HS-5 (cell line): ENCODE results near the gene MRLN.
"Not testable (repeated sequence)": the region's sequence is repeated elsewhere in the genome, so short reads cannot be mapped to it uniquely, and the experiment has no call there.

Experiments used
- DNase-seq: peaks from one replicate; pipeline ENCODE4 v3.0.0-alpha.2; 2012; ENCODE audit warnings: low read depth

Gene MRLN

DNA sequence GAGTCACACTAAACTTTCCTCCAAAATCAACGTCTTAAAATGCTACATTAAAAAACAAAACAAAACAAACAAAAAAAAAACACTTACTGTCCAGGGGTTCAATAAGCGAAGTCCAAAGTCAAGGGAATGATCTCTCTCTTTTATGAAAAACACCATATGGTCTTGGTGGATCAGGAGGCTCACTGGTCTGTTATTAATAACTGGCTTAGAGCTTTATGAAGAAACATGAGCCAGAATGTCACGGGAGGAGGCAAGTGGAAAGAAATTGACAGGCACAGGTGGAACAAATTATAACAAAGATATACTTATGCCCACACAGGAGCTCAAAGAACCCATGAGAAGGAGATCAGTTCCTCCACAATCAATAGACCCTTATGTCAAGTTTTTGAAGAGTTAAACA lies at the start of gene MRLN:
TSS of gene MRLN (minus strand) at position 189 of the 400 bp plus-strand sequence.
- DNase-seq, result no peak

DNA sequence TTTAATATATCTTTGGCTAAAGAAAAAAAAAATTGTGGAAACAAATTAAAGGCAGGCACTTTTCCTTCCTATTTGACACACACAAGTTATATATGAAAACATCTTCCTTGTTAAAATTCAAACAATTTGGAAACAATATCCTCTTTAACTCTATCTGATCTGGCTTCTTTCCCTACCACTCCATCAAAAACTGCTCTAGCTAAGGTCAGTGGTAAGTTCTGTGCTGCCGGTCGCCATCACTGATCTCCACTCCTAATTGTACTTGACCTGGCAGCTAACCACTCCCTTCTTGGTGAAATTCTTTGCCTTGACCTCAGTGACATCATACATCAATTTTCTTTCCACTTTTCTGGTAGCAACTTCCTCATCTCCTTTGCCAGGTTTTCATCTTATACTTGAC lies 47.9 kb upstream of the MRLN start:
- no peak for DNase-seq

DNA sequence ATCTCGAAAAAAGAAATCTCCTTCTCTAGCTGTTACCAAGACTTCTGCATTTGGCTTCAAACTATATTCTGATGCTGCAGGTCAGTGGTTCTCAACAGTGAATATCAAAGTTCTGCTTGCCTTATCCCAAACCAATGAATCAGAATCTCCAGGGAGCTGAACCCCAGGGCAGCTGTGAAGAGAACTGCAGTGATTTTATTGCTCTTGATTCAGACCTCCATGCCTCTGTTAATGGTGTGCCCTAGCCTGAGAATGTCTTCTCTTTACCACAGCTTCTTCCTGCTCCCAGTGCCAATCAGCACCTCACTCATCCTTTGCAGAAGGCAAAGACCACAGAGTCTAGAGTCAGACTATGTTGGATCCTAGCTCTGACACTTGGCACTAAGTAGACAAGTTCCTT lies 46.2 kb upstream of the MRLN start:
- DNase-seq, result no peak

DNA sequence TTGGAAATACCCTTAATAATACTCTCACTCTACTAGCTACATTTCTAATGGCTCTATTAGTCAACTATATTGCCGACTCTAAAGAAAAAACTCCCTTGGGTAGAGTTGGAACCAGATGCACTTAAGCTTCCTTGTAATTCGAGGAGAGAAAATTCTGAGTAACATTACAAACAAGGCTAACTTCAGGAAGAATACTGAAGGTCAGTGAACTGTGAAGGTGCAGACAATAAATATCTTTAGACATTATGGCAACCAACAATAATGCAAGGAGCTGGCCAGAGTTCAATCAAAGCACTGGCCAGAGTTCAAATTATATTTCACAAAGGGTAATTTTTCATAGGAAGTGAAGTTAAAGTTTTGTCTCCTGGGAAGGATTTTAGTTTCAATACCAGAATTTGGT lies 40.7 kb upstream of the MRLN start:
- DNase-seq, result no peak

DNA sequence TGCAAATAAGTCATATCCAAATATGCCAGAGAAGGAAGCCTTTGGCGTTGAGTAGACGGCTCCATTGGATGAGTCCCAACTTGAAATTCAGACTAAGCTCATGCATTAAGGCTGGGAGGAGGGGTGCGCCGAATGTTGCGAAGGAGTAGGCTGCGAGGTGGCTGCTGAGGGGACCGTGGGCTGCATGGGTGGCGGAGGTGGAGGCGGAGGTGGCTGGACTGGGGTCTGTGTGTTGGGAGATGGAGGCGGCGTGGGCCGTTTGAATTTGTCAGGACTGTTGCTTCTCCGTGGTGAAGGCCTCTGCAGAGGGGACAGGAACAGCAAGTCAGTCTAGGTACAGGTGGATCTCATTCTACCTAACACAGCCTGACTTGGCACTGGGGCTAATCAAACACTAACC lies 39.6 kb upstream of the MRLN start:
- no peak for DNase-seq

DNA sequence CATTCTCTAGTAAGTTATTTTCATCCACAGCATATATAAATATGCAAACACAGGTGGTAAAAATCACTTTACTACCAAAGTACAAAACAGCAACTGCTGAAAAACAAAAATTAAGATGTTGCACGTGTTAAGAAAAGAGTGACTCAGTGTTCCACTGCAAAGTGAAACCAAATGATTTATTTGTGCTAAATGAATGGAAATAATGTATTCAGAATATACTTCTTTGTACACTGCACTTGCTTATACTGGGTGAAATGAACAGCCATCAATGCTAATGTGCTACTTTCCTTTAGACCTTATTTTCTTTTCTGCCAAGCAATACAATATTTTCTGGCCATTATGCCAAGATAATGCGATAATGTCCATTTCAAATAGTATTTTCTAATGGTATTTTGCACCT lies 38.3 kb upstream of the MRLN start:
- DNase-seq, result no peak

DNA sequence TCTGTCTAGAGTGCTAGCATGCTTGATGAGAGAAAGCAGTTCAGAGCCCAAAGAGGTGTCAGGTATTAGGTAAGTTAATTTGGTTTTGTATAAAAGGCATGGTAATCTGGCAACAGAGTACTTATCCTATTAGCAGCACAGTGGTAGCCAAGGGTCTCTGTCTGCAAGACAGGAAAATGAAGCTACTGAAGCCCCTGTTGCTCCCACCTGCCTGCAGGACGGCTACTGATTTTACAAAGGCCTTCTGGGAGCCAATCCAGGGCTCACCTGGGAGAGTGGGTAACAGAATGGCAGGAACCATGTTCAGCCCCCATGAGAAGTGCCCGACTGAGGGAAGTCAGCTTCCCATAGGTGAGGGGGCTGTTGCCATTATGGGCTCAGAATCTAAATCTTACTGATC lies 36.8 kb upstream of the MRLN start:
- DNase-seq, result not testable (repeated sequence)

DNA sequence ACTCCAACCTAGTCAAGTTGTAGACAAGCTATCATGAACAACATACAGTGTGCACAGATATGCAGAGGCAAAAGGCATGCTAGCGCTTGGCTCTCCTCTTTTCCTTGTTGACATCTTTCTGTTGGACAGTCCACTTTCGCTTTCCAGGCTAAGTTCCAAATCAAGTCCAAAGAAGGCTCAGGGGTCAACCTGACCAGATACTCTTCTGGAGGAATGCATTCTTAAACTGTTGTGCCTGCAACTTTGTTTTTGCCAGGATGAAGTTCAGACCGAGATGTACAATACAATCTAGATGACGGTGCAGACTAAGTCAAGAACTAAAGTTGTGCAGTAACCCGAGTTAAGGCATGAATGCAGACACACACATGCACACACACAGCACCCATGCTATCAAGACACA lies 35.7 kb upstream of the MRLN start:
- not testable (repeated sequence) for DNase-seq

DNA sequence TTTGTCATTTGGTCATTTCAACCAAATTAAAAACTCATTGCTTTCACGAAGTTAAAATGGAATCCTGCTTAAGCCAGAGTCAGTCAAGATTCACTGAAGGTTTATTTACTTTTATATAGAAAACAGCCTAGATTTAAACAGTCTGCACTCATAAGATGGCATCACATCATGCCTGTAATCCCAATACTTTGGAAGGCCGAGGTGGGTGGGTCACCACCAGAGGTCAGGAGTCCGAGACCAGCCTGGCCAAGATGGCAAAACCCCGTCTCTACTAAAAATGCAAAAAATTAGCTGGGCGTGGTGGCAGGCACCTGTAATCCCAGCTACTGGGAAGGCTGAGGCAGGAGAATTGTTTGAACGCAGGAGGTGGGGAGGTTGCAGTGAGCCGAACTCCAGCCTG lies 33.8 kb upstream of the MRLN start:
- DNase-seq, result not testable (repeated sequence)

DNA sequence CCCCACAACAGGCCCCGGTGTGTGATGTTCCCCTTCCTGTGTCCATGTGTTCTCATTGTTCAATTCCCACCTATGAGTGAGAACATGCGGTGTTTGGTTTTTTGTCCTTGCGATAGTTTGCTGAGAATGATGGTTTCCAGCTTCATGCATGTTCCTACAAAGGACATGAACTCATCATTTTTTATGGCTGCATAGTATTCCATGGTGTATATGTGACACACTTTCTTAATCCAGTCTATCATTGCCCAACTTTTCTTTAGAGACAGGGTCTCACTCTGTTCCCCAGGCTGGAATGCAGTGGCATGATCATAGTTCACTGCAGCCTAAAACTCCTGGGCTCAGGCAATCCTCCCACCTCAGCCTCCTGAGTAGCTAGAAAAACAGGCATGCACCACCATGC lies 32.2 kb upstream of the MRLN start:
- not testable (repeated sequence) for DNase-seq

DNA sequence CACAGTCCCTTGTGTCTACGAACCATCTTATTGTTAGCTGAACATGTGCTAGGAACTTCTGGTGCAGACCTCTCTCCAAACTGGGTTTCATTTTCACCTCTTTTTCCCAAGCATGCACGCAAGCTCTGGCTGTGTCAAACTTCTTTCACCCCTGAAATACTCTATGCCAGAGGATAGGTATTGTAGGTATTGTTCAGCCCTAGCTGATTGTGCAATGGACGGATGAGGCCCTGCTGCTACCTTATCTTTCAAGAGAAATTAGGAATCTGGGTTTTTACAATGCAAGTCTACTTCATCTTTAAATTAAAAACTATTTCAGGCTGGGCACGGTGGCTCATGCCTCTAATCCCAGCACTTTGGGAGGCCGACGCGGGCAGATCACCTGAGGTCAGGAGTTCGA lies 28.3 kb upstream of the MRLN start:
- DNase-seq, result no peak

DNA sequence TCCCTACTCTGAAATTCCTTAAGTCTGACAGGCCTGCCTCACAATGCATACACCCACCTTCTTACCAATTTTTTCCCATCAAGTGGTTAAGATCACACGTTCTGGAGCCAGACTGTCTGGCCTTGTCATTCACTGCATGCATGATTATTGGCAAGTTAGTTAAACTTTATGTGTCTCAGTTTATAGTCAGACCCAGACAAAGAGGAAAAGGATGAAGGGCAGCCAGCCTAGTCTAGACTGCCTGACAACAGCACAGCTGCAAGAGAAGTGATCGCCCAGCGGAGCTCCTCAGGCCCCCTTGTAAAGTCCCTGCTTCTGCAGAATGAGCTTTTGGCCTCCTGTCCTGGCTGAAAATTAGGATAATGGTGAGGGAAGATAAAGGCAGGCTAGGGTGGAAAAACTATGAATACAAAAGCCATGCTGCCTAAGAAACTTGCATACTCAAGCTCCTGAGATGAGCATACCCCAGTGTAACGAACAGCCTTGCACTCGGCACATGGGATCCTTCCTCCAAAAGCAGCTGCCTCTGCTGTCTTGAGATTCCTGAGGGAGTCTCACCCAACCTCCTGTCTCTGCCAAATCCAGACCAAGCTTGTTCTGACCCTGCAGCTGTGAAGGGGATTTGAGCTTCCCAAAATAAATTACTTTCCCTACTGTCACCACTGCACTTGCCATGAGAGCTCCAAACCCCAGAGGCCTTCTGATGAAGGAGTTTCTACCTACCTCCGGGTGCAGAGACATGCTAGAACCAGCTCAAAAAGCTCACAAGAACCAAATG lies 26.7 kb upstream of the MRLN start:
- DNase-seq, result no peak

DNA sequence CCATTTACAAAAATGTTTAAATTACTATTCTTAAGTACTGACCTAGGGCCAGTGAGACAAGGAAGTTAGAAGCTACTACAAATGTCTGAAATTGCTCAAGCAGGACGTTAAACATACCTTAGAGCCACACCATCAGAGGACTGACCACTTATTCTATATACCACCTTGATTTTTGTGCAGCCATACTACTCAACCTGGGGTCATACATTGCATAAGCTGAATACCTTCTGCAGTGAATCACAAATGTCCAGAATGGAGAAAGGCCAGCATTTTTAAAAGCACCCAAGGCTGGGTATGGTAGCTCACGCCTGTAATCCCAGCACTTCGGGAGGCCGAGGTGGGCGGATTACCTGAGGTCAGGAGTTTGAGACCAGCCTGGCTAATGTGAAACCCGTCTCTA lies 21.2 kb upstream of the MRLN start:
- no peak for DNase-seq

DNA sequence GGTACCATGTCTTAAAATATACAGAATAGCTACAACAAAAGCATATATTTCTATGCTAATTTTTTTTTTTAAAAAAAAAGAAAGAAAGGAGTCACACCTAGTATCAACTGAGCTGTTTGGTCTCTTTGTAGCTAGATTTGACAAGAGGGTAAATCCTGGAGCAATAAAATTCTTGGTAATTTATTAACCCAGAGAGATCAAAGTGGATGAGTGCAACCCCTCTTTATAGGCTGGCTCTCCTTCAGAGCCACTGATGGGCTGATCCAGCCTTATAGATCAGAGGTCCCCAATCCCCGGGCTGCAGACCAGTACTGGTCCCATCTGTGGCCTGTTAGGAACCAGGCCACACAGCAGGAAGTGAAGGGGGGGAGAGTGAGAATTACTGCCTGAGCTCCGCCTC lies 19.8 kb upstream of the MRLN start:
- DNase-seq, result no peak

DNA sequence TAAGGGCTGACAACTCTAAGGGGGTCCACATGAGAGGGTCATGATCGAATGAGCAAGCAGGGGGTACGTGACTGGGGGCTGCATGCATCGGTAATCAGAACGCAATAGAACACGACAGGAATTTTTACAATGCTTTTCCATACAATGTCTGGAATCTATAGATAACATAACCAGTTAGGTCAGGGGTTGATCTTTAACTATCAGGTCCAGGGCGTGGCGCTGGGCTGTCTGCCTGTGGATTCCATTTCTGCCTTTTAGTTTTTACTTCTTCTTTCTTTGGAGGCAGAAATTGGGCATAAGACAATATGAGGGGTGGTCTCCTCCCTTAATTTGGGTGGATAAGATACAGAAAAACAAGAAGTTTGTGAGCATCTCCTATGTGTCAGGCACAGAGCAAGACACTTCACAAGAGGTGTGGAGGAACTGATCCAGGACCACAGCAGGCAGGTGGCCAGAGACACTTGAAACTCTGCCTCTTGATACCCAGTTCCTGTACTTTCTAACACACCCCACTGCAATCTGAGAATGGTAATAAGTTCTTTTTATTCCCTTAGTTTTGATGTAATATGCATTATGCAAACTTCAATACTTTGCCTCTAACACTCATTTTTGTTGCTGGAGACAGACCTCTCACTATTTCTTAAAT lies 18.0 kb upstream of the MRLN start:
- no peak for DNase-seq

DNA sequence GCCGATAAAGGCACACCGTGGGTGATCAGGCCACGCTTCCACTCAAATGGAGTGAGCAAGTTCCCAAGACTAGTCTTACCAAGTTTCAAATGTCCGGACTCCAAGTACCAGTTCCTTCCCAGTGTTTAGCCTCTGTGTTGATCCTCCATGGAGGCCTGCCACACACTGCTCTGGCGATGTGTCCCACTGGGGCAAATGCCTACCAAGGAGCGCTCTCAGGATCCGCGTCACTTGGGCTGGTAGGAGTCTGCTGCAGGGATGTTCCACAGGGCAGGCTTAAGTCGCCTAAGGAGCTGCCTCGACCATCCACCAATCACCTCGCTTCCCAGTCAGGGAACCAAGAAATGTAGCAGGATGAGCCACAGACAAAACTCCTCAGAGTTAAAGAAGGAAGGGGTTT lies 17.4 kb upstream of the MRLN start:
- DNase-seq, result no peak

DNA sequence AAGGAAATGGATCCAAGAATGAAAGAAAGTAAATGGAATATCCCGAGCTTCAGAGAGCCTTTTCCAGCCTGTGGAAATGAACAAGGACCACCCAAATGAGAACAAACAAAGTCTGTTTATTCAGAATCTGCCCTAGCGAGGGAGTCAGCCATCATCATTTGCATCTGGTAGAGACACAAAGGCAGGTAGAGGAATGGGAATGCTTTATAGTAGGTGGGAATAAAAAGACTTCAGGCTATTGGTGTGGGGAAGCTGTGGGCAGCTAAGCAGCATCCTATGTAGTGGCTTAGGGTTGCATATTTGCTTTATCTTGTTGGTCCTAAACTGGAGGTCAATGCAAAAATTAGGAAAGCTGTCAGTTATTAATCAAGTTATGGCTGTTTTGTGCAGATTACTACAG lies 9.2 kb upstream of the MRLN start:
- no peak for DNase-seq

DNA sequence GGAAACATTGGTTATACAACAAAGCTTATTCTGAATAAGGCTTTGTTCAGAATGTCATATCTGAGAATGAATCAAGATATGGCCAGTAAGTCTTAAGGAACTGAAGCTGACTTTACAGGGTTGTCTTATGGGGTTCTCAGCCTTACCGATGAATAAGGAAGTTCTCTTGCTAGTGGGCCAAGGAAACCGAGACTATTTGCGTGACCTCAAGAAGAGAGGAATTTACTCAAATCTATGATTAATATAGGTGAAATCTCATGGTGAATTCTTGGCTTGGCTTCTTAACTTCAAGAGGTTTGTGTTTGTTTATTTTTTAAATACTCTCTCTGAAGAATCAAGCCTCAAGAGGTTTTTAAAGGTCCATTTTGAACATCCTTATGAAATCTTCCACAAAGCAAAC lies 4.7 kb upstream of the MRLN start:
- no peak for DNase-seq

DNA sequence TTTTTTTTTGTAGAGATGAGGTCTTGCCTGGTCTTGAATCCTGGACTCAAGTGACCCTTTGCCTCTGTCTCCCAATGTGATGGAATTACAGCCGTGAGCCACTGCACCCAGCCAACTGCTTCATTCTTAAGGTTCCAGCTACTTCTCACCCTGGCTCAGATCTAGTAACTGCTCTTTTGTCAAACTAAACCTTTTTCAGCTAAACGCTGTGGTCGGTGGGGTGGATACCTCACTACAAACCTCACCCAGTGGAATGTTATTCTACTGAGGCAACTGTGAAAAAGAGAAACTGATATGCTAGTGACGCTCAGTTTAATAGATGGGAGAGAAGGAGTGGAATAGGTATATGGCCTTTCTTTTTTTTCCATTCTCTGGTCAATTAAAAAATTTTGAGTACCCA lies 1.7 kb upstream of the MRLN start:
- DNase-seq, result no peak

DNA sequence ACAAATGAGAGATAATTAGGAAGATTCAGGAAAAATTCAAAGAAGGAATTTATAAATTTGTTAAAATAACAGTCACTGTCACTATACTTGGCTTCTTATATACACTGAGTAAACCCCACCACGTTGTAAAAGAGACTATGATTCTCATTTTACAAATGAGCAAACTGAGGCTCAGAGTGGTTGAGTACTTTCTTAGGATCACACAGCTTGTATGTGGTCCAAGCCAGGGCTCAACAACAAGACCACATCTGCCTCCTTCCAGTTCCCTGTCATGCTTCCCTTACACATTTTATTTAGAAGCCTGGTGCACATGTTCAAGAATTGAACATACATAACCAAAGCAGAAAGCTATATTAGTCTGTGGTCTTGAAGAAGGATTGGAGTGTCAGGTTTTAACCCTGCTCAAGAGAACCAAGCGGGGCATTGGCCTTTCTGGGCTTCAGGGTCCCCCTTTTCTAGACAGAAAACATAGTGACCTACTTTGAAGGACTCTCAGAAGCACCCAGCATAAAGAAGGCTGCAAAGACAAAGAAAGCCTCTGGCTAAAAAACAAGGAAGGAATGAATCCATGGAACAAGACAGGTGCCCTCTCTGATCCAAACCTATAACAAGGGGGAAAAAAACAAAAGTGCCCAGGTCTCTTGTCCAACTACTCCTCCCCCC lies 846 bp downstream of the MRLN start:
- no peak for DNase-seq

DNA sequence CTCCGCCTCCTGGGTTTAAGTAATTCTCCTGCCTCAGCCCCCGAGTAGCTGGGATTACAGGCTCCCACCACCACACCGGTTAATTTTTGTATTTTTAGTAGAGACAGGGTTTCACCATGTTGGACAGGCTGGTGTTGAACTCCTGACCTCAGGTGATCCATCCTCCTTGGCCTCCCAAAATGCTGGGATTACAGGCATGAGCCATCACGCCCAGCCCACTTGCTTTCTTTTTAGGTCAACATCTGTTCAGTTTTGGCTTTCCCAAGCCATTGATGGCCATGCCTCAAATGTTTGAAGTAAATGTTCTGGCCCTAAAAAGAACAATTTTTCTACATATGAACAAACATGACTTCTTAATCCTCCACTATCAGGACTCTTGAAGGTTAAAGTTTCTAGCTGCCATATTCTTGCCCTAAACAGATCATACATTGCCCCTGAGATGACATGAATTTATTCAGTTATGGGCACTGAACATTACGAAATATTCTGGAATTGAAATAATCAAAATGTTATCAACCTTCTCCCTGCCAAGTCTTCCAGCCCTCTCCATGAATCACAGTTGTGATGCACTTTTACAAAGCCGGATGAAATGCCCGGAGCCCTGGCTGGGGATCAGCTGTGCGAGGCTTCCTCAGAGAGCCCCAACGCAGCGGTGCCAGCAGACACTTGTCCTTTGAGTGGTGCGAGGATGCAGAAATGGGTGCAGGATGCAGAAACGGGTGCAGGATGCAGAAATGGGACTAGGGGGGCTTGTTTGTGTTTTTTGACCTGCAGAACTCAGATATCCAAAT lies 2.9 kb downstream of the MRLN start:
- DNase-seq, result no peak

DNA sequence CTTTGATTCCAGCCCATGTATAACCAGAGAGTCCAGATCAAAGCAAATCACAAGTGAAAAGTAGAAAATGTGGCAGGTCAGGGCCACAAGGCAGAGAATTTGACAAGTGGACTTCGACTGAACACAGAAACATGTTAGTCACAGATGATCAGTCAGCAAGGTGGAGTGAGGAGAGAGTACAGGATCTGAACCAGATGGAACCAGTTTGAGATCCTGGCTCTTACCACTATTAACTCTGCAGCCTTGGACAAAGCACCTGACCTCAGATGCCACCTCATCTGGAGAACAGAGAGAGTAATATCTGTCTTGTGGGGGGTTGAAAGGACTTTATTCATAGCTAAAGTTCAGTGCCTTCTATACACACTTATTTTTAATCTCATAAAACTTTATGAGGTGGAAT lies 4.4 kb downstream of the MRLN start:
- DNase-seq, result no peak
